HCT116 (cell line): ENCODE measurements around the gene HPCAL1. TPM values are rescaled to one million over a fixed set of nuclear protein-coding genes. Genes with fewer than 3 reads are reported as not detected.

Source experiments
- ATAC-seq: fragments of 200-7000 bp; cut with Tn5 transposase; 2 replicates; pipeline ENCODE4 v1.9.1; 2020; ENCODE audit warnings: mild to moderate bottlenecking, moderate library complexity
- BruUV-seq: library from RNA; stranded (reverse); fragments of 400-500 nt; replicated peaks from 2 replicates; lab custom pipeline; 2021; lab: Mats Ljungman, UMichigan
- CTCF ChIA-PET: fragments of 300-600 bp; sonication (Branson Sonifier 250); formaldehyde crosslinking; loops from one replicate; lab custom pipeline; 2021; ENCODE audit warnings: antibody characterized with exemption; lab: Charles Lee
- POLR2A ChIA-PET: fragments of 300-600, 350-600 bp; sonication (Branson Sonifier 250); formaldehyde crosslinking; loops from one replicate; lab custom pipeline; 2021; ENCODE audit warnings: antibody characterized with exemption; lab: Charles Lee
- RAD21 ChIA-PET, 2 experiments: fragments of 300-600 bp; sonication (Branson Sonifier 250); formaldehyde crosslinking; loops; one replicate each; lab custom pipeline; 2023; ENCODE audit warnings: low total read pairs in 2 of 2; ENCODE audit not compliant: uncharacterized antibody in 2 of 2, unreplicated experiment in 2 of 2, low non-redundant PET in 1 of 2; lab: Charles Lee
- DNase-seq: peaks from one replicate; pipeline ENCODE4 v3.0.0-alpha.2; 2010; ENCODE audit warnings: low read depth, low spot score
- H2AFZ ChIP-seq: fragments of 200-600 bp; shearing (Covaris generic), sonication (generic); 2 replicates; pipeline ENCODE4 v1.6.1; 2017; ENCODE audit warnings: low read depth, mixed run types, mixed read lengths, antibody characterized with exemption, low read length; ENCODE audit not compliant: poor library complexity, severe bottlenecking
- H3K27ac ChIP-seq: 2 replicates; pipeline ENCODE4 v1.5.1; 2012; ENCODE audit warnings: low read depth, low read length
- H3K27me3 ChIP-seq: fragments of 200-600 bp; sonication (generic); 2 replicates; pipeline ENCODE4 v1.6.1; 2016; ENCODE audit warnings: mixed run types, low read length, mixed read lengths; ENCODE audit not compliant: insufficient read depth
- H3K36me3 ChIP-seq, 2 experiments: fragments of 200-500 bp in 1 of 2; fragments of 200-600 bp in 1 of 2; sonication (Bioruptor generic) in 1 of 2; sonication (generic) in 1 of 2; 2 replicates each; pipeline versions ENCODE4 v1.5.1 to v1.6.1; 2014 to 2016; ENCODE audit warnings: low read length in 2 of 2, inconsistent platforms in 1 of 2, mixed read lengths in 1 of 2, mixed run types in 1 of 2; ENCODE audit not compliant: insufficient read depth in 2 of 2, control insufficient read depth in 1 of 2
- H3K4me1 ChIP-seq, 2 experiments: fragments of 200-600 bp in 1 of 2; sonication (generic) in 1 of 2; 2 replicates each; pipeline versions ENCODE4 v1.5.1 to v1.6.1; 2012 to 2017; ENCODE audit warnings: low read length in 2 of 2, inconsistent platforms in 1 of 2, mild to moderate bottlenecking in 1 of 2, mixed read lengths in 1 of 2, mixed run types in 1 of 2, moderate library complexity in 1 of 2; ENCODE audit not compliant: insufficient read depth in 2 of 2, control insufficient read depth in 1 of 2
- H3K4me2 ChIP-seq: fragments of 200-600 bp; sonication (generic); 2 replicates; pipeline ENCODE4 v1.6.1; 2017; ENCODE audit warnings: mixed run types, low read length, mixed read lengths
- H3K4me3 ChIP-seq, 2 experiments: fragments of 200-600 bp in 1 of 2; sonication (generic) in 1 of 2; replicated peaks in 1 of 2; 2 replicates each; pipeline ENCODE4 v1.5.1; 2011 to 2016; ENCODE audit warnings: low read length in 2 of 2, control low read depth in 1 of 2, low read depth in 1 of 2, mild to moderate bottlenecking in 1 of 2, mixed read lengths in 1 of 2, mixed run types in 1 of 2
- H3K79me2 ChIP-seq: fragments of 200-600 bp; sonication (generic); 2 replicates; pipeline ENCODE4 v1.6.1; 2017; ENCODE audit warnings: mild to moderate bottlenecking, mixed run types, low read length, moderate library complexity, mixed read lengths; ENCODE audit not compliant: insufficient read depth
- H3K9ac ChIP-seq: fragments of 200-600 bp; sonication (generic); 2 replicates; pipeline ENCODE4 v1.6.1; 2016; ENCODE audit warnings: low read length, mixed read lengths
- H3K9me2 ChIP-seq: fragments of 200-600 bp; sonication (generic), shearing (Covaris generic); 2 replicates; pipeline ENCODE4 v1.6.1; 2017; ENCODE audit warnings: mixed run types, mild to moderate bottlenecking, moderate library complexity; ENCODE audit not compliant: insufficient read depth
- H3K9me3 ChIP-seq, 2 experiments: fragments of 200-500 bp in 1 of 2; fragments of 200-600 bp in 1 of 2; sonication (Bioruptor generic) in 1 of 2; sonication (generic) in 1 of 2; 2 replicates each; pipeline ENCODE4 v1.6.1; 2014 to 2017; ENCODE audit warnings: low read length in 2 of 2, mixed read lengths in 2 of 2, inconsistent platforms in 1 of 2, low read depth in 1 of 2, mild to moderate bottlenecking in 1 of 2, mixed run types in 1 of 2, moderate library complexity in 1 of 2; ENCODE audit not compliant: control insufficient read depth in 1 of 2, insufficient read depth in 1 of 2
- H4K20me1 ChIP-seq: fragments of 200-600 bp; sonication (generic), shearing (Covaris generic); 2 replicates; pipeline ENCODE4 v1.6.1; 2017; ENCODE audit warnings: mixed run types, mild to moderate bottlenecking, moderate library complexity; ENCODE audit not compliant: insufficient read depth
- CBX3 ChIP-seq: IDR thresholded peaks from 2 replicates; pipeline ENCODE4 v1.6.1; 2012; ENCODE audit warnings: low read depth
- CEBPB ChIP-seq: IDR thresholded peaks from 2 replicates; pipeline ENCODE4 v1.6.1; 2012; ENCODE audit warnings: low read depth
- CTCF ChIP-seq, 3 experiments: fragments of 200-600 bp in 1 of 3; sonication (generic) in 1 of 3; IDR thresholded peaks in 2 of 3; conservative IDR thresholded peaks in 1 of 3; 2 replicates each; pipeline ENCODE4 v1.5.1; 2012 to 2017; ENCODE audit warnings: low read depth in 2 of 3, low read length in 2 of 3, antibody characterized with exemption in 1 of 3, borderline replicate concordance in 1 of 3, control low read depth in 1 of 3, mild to moderate bottlenecking in 1 of 3, mixed read lengths in 1 of 3, mixed run types in 1 of 3, moderate library complexity in 1 of 3; ENCODE audit not compliant: insufficient read depth in 1 of 3
- ELF1 ChIP-seq: IDR thresholded peaks from 2 replicates; pipeline ENCODE4 v1.6.1; 2012; ENCODE audit warnings: low read depth, borderline replicate concordance
- EZH2 ChIP-seq: fragments of 200-600 bp; sonication (generic); IDR thresholded peaks from 2 replicates; pipeline ENCODE4 v1.6.1; 2017; ENCODE audit warnings: antibody characterized with exemption, mixed run types
- EZH2phosphoT487 ChIP-seq: fragments of 200-600 bp; IDR thresholded peaks from 2 replicates; pipeline ENCODE4 v1.6.1; 2018; ENCODE audit warnings: antibody characterized with exemption, borderline replicate concordance
- SIN3A ChIP-seq: IDR thresholded peaks from 2 replicates; pipeline ENCODE4 v1.6.1; 2012; ENCODE audit warnings: low read depth
- SP1 ChIP-seq: IDR thresholded peaks from 2 replicates; pipeline ENCODE4 v1.6.1; 2012; ENCODE audit warnings: low read depth
- TCF7L2 ChIP-seq: IDR thresholded peaks from 2 replicates; pipeline ENCODE4 v1.7.0; 2011; ENCODE audit warnings: borderline replicate concordance, inconsistent platforms; ENCODE audit not compliant: insufficient read depth, insufficient read length; ENCODE audit errors: extremely low read depth
- intact Hi-C: fragments of 100-400 bp; cut with micrococcal nuclease; formaldehyde crosslinking; loops from 2 replicates; pipeline ENCODE4 v1.10.0; 2022
- total RNA-seq: library from RNA; stranded (reverse); gene quantifications from one replicate; pipeline ENCODE4 v1.2.1, GENCODE V29; 2021; ENCODE audit not compliant: unreplicated experiment
- TF ChIP-seq, protein P1 (sequence below): IDR thresholded peaks from 2 replicates; pipeline ENCODE4 v1.6.1; 2012

The HPCAL1 gene
- total RNA-seq, 1 experiment from 2014 or later: 111 TPM

GRCh38 chr2:10276481-10277292 lies 26.0 kb upstream of the HPCAL1 start:
- Histone ChIP-seq H3K9me3 (no peaks in the 10 kb centered on the region), H3K9me2 (no peaks in the 10 kb centered on the region), H4K20me1 (no peaks in the 10 kb centered on the region), H3K4me1 (peaks cover 0 to 25% of the 10 kb centered on the region in 2 experiments; a peak in 2 of 4 replicates), H3K79me2 (no peaks in the 10 kb centered on the region), H2AFZ (no peak overlapping the region), H3K36me3 (no peaks in the 10 kb centered on the region), H3K9ac (no peak overlapping the region), H3K4me3 (no peak overlapping the region)
- POLR2A ChIA-PET: no interaction called here
- DNase-seq: no peak
- BruUV-seq: no TSS peak
- CTCF ChIA-PET: no interaction called here
- TF ChIP-seq SP1 (no peak), ELF1 (no peak), EZH2 (no peak), CTCF (IDR thresholded peaks at IDR 0.05 in 2 of 3, conservative IDR thresholded peaks at IDR 0.05 in 1 of 3; ENCODE audit: borderline replicate concordance in 1 of 3, insufficient read depth in 1 of 3, low read depth in 2 of 3, low read length in 2 of 3) (no peak), CBX3 (no peak), TCF7L2 (no peak), EZH2phosphoT487 (no peak), SIN3A (no peak), CEBPB (no peak)
- TF ChIP-seq, protein P1, sequence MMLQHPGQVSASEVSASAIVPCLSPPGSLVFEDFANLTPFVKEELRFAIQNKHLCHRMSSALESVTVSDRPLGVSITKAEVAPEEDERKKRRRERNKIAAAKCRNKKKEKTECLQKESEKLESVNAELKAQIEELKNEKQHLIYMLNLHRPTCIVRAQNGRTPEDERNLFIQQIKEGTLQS: no peak
- TF ChIP-seq, all 23 proteins: peak for 0
- Histone ChIP-seq H3K27ac (no peak overlapping the region; the same call in 1 of the 2 replicates), H3K27me3 (no peaks in the 10 kb centered on the region), H3K4me2 (no peak overlapping the region)
- intact Hi-C loops: no loop called here
- ATAC-seq: no peak
- RAD21 ChIA-PET: no interaction called here
